HepG2 (cell line): ENCODE results near the gene PKN2. TPM values are rescaled to one million over a fixed set of nuclear protein-coding genes. Genes with fewer than 3 reads are reported as not detected.

Experiments used
- ARHGAP35 ChIP-seq: sonication (generic); formaldehyde crosslinking; IDR thresholded peaks from 2 replicates; pipeline ENCODE4 v1.9.0; 2022; ENCODE audit warnings: mild to moderate bottlenecking, inconsistent platforms, moderate library complexity, missing genetic modification reagents, borderline replicate concordance
- ASH2L ChIP-seq: fragments of 300-600, 200-600 bp; sonication (generic); IDR thresholded peaks from 2 replicates; pipeline ENCODE4 v1.7.0; 2017; ENCODE audit warnings: low read depth, mild to moderate bottlenecking, moderate library complexity, mixed read lengths, low read length; ENCODE audit not compliant: insufficient read length
- ELF3 ChIP-seq: IDR thresholded peaks from 2 replicates; pipeline ENCODE4 v1.6.1; 2016; ENCODE audit warnings: missing genetic modification reagents, missing compliant biosample characterization
- HDAC1 ChIP-seq: sonication (generic); formaldehyde crosslinking; IDR thresholded peaks from 2 replicates; pipeline ENCODE4 v1.5.1; 2020; ENCODE audit warnings: mild to moderate bottlenecking, missing genetic modification reagents
- KAT2B ChIP-seq: fragments of 150-350 bp; IDR thresholded peaks from 2 replicates; pipeline ENCODE4 v1.6.1; 2014; ENCODE audit warnings: low read depth, low read length, borderline replicate concordance
- MATR3 ChIP-seq: sonication (generic); formaldehyde crosslinking; IDR thresholded peaks from 2 replicates; pipeline ENCODE4 v1.4.0; 2020; ENCODE audit warnings: missing genetic modification reagents
- NR1H2 ChIP-seq: sonication (generic); formaldehyde crosslinking; IDR thresholded peaks from 2 replicates; pipeline ENCODE4 v1.8.1; 2022; ENCODE audit warnings: low read depth, missing genetic modification reagents, borderline replicate concordance
- PHF21A ChIP-seq: sonication (generic); formaldehyde crosslinking; IDR thresholded peaks from 2 replicates; pipeline ENCODE4 v1.5.0; 2020; ENCODE audit warnings: mild to moderate bottlenecking, missing genetic modification reagents
- SP140L ChIP-seq: sonication (generic); formaldehyde crosslinking; IDR thresholded peaks from 2 replicates; pipeline ENCODE4 v1.4.0; 2020; ENCODE audit warnings: missing genetic modification reagents, borderline replicate concordance
- SRSF4 ChIP-seq: fragments of 200-400 bp; formaldehyde crosslinking; IDR thresholded peaks from one replicate; pipeline ENCODE4 v1.6.1; 2018; ENCODE audit warnings: mild to moderate bottlenecking, low read depth, low read length, moderate library complexity; ENCODE audit not compliant: poor library complexity, severe bottlenecking
- ZNF235 ChIP-seq: sonication (generic); formaldehyde crosslinking; IDR thresholded peaks from 2 replicates; pipeline ENCODE4 v1.8.1; 2023; ENCODE audit warnings: mild to moderate bottlenecking, missing genetic modification reagents, borderline replicate concordance
- ZNF382 ChIP-seq: sonication (generic); formaldehyde crosslinking; IDR thresholded peaks from 2 replicates; pipeline ENCODE4 v1.5.0; 2020; ENCODE audit warnings: missing genetic modification reagents, mild to moderate bottlenecking, borderline replicate concordance
- ZNF547 ChIP-seq: sonication (generic); formaldehyde crosslinking; IDR thresholded peaks from 2 replicates; pipeline ENCODE4 v1.5.1; 2020; ENCODE audit warnings: mild to moderate bottlenecking, missing genetic modification reagents
- polyA plus RNA-seq, 8 experiments: library from polyadenylated mRNA; depleted of rRNA in 3 of 8; stranded (reverse) in 7 of 8; unstranded in 1 of 8; fragments of >200 nt; fragmentation: Illumina TruSeq in 4 of 8; extraction: Trizol in 4 of 8; gene quantifications; 2 replicates each; pipeline versions ENCODE4 v1.2.1 to v1.2.3, GENCODE V29; 2011 to 2016; ENCODE audit warnings: low read depth in 4 of 8, missing spikeins in 1 of 8, mixed read lengths in 1 of 8; ENCODE audit not compliant: insufficient read depth in 1 of 8
- total RNA-seq, 5 experiments: library from RNA; depleted of rRNA; stranded (reverse); fragments of >200 nt; fragmentation: Illumina TruSeq; extraction: Trizol; gene quantifications; 2 replicates each; pipeline ENCODE4 v1.2.3, GENCODE V29; 2016; ENCODE audit warnings: low read depth in 1 of 5
- TF ChIP-seq, protein P1 (sequence below): sonication (generic); formaldehyde crosslinking; conservative IDR thresholded peaks from 2 replicates; pipeline ENCODE4 v1.8.0; 2022; ENCODE audit warnings: mild to moderate bottlenecking, moderate library complexity, missing genetic modification reagents
- TF ChIP-seq, protein P2 (sequence below): sonication (generic); formaldehyde crosslinking; conservative IDR thresholded peaks from 2 replicates; pipeline ENCODE4 v1.5.0; 2020; ENCODE audit warnings: missing genetic modification reagents
- TF ChIP-seq, protein P3 (sequence below): sonication (generic); formaldehyde crosslinking; IDR thresholded peaks from 2 replicates; pipeline ENCODE4 v1.4.0; 2020; ENCODE audit warnings: missing genetic modification reagents, mild to moderate bottlenecking, borderline replicate concordance
- TF ChIP-seq, protein P4 (sequence below): sonication (generic); formaldehyde crosslinking; IDR thresholded peaks from 2 replicates; pipeline ENCODE4 v1.4.0; 2020; ENCODE audit warnings: mild to moderate bottlenecking, missing genetic modification reagents
- TF ChIP-seq, protein P5 (sequence below): sonication (generic); formaldehyde crosslinking; IDR thresholded peaks from 2 replicates; pipeline ENCODE4 v1.4.0; 2020; ENCODE audit warnings: missing genetic modification reagents, mild to moderate bottlenecking, borderline replicate concordance

Gene PKN2
- total and polyA plus RNA-seq, 2 of the 13 experiments (the other 11 are each of a cell fraction or from before 2014, with no cell fraction given), result 17.0 to 29.4 TPM

DNA sequence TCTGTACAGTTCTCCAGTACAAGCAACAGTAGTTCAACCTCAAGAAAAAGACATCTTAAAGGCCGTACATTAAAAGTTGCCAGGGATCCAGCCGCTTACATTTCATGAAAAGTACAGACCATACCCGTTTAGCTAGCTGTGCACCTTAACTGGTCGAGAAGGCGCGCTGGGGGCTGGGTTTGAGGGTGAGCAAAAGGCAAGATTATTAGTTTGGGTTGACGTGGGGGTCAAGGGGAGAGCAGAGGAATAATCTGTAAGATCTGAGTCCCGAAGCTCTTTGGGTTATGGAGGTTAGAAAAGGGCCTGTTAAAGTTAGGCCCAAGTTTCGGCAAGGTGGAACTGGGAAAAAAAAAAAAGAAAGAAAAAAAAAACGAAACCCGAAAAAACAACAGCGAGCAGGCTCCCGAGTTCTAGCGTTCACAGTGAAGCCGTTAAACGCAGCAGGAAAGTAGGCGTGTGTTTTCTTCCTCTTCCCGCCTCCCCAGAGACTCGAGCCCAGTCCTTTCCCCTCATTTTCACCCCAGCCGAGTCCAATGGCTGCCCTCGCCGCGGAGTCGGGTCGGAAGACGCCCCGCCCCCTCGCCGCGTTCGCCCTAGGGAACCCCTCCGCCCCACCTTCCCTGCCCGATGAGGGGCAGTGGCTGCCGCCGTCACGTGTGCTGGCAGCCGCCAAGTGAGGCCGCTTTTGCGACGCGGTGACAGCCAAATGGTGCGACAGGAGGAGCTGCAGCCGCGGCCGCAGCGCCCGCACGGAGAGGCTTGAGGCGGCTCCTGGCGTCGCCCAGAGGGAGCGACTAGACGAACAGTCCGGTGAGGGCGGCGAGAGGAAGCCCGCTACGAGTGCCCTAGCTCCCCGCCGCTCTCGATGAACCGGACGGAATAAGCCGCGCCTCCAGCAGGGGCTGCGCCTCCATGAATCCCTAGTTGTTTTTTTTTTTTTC, at the start of gene PKN2 (continued):
- TF ChIP-seq, protein P1, sequence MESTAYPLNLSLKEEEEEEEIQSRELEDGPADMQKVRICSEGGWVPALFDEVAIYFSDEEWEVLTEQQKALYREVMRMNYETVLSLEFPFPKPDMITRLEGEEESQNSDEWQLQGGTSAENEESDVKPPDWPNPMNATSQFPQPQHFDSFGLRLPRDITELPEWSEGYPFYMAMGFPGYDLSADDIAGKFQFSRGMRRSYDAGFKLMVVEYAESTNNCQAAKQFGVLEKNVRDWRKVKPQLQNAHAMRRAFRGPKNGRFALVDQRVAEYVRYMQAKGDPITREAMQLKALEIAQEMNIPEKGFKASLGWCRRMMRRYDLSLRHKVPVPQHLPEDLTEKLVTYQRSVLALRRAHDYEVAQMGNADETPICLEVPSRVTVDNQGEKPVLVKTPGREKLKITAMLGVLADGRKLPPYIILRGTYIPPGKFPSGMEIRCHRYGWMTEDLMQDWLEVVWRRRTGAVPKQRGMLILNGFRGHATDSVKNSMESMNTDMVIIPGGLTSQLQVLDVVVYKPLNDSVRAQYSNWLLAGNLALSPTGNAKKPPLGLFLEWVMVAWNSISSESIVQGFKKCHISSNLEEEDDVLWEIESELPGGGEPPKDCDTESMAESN, result peak; percentile 71; the same call in 1 of the 2 replicates
- TF ChIP-seq MATR3 (no peak), ELF3 (CRISPR knock-in tag) (0 out of 2 replicates have a peak, but pooled peaks have one; percentile 58), HDAC1 (peak; percentile 98), ARHGAP35 (CRISPR knock-in tag) (no peak), SP140L (CRISPR knock-in tag) (no peak), ZNF547 (CRISPR knock-in tag) (peak; percentile 68), ZNF235 (peak; percentile 60; the same call in 1 of the 2 replicates), ASH2L (no peak), KAT2B (no peak), NR1H2 (CRISPR knock-in tag) (no peak), ZNF382 (no peak), SRSF4 (no peak), PHF21A (CRISPR knock-in tag) (no peak)
- TF ChIP-seq, protein P2, sequence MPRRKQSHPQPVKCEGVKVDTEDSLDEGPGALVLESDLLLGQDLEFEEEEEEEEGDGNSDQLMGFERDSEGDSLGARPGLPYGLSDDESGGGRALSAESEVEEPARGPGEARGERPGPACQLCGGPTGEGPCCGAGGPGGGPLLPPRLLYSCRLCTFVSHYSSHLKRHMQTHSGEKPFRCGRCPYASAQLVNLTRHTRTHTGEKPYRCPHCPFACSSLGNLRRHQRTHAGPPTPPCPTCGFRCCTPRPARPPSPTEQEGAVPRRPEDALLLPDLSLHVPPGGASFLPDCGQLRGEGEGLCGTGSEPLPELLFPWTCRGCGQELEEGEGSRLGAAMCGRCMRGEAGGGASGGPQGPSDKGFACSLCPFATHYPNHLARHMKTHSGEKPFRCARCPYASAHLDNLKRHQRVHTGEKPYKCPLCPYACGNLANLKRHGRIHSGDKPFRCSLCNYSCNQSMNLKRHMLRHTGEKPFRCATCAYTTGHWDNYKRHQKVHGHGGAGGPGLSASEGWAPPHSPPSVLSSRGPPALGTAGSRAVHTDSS (CRISPR knock-in tag), result no peak
- TF ChIP-seq, protein P3, sequence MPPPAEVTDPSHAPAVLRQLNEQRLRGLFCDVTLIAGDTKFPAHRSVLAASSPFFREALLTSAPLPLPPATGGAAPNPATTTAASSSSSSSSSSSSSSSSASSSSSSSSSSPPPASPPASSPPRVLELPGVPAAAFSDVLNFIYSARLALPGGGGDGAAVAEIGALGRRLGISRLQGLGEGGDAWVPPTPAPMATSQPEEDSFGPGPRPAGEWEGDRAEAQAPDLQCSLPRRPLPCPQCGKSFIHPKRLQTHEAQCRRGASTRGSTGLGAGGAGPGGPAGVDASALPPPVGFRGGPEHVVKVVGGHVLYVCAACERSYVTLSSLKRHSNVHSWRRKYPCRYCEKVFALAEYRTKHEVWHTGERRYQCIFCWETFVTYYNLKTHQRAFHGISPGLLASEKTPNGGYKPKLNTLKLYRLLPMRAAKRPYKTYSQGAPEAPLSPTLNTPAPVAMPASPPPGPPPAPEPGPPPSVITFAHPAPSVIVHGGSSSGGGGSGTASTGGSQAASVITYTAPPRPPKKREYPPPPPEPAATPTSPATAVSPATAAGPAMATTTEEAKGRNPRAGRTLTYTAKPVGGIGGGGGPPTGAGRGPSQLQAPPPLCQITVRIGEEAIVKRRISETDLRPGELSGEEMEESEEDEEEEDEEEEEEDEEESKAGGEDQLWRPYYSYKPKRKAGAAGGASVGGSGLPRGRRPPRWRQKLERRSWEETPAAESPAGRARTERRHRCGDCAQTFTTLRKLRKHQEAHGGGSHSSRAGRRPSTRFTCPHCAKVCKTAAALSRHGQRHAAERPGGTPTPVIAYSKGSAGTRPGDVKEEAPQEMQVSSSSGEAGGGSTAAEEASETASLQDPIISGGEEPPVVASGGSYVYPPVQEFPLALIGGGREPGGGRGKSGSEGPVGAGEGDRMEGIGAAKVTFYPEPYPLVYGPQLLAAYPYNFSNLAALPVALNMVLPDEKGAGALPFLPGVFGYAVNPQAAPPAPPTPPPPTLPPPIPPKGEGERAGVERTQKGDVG, result no peak
- TF ChIP-seq, protein P4, sequence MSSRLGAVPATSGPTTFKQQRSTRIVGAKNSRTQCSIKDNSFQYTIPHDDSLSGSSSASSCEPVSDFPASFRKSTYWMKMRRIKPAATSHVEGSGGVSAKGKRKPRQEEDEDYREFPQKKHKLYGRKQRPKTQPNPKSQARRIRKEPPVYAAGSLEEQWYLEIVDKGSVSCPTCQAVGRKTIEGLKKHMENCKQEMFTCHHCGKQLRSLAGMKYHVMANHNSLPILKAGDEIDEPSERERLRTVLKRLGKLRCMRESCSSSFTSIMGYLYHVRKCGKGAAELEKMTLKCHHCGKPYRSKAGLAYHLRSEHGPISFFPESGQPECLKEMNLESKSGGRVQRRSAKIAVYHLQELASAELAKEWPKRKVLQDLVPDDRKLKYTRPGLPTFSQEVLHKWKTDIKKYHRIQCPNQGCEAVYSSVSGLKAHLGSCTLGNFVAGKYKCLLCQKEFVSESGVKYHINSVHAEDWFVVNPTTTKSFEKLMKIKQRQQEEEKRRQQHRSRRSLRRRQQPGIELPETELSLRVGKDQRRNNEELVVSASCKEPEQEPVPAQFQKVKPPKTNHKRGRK (CRISPR knock-in tag), result no peak
- TF ChIP-seq, protein P5, sequence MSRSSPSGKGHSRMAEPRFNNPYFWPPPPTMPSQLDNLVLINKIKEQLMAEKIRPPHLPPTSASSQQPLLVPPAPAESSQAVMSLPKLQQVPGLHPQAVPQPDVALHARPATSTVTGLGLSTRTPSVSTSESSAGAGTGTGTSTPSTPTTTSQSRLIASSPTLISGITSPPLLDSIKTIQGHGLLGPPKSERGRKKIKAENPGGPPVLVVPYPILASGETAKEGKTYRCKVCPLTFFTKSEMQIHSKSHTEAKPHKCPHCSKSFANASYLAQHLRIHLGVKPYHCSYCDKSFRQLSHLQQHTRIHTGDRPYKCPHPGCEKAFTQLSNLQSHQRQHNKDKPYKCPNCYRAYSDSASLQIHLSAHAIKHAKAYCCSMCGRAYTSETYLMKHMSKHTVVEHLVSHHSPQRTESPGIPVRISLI (CRISPR knock-in tag), result peak; percentile 70
